SIG-M5 treated with dmso at 0.1 percent for 504 hours (cell line): ENCODE measurements around the gene ARHGEF16.

ENCODE experiments used
- DNase-seq: peaks from one replicate; lab custom pipeline; 2025; ENCODE audit not compliant: unreplicated experiment; lab: John Stamatoyannopoulos, UW

ARHGEF16 gene

DNA sequence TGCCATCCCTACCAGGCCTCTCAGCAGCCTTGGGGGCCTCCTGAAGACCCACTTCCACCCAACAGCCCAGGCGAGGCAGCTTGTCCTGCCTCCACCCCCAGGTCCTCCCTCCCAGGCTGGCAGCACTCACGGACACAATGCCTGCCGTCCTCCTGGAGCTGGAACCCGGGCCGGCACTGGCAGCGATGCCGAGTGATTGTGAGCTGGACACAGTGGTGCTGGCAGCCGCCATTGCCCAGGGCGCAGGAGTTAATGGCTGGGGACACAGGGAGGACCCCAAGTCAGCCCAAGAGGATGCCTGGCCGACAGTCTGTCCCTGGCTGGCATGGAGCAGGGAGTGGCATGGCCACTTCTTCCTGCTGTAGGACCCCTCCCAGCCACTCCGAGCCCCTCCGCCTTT, 60.8 kb downstream of the ARHGEF16 start:
- no peak for DNase-seq

DNA sequence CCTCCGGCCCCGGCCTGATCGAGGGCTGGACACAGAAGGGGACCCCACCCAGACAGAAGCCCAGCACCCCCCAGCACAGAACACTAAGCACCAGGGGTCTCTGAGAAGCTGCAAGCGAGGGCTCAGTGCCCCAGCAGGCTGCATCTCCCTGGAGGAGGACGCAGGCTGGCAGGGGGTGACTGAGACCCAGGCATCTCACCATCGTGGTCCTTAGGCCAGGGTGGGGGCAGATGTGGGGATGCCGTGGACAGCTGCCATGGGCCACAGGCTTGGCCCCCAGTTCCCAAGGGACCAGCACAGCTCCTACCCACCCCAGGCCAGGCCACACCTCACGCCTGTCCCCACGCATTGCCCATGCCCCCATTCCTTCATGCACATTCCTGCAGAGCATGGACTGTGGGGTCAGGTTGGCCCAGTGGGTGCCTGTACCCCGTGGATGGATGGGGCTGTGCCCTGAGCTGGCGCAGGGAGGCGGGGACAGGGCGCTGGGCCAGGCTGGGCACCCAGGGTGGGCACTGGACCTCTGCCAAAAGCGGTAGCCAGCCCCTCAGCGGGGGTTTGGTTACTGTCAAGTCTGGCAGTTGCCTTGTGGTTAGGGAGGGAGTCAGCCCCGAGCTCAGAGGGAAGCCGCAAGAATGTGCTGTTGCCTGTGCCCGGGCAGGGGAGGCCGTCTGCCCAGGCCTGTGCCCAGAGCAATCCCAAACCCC, 61.5 kb downstream of the ARHGEF16 start:
- DNase-seq: no peak

DNA sequence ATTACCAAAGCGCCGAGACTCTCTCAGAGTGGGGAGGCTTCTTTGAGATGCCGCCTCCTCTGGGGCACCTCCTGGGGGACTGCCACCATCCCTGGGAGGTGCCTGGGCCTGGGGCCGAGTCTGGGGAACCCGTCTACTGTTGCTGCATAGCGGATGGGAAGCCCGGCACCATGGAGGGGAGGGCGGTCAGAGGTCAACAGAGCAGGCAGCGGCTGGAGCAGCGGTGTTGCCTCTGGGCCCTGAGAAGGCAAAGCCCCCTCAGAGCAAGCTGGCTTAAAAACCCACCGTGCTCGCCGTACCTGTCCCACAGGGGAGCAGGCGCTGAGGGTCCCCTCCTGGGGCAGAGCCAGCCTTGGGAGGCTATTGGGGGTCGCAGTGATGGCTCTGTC, 62.0 kb downstream of the ARHGEF16 start:
- no peak for DNase-seq

- DNase-seq: no peak
Observed at GRCh38 chr1:3516911-3517675, 62.6 kb downstream of the ARHGEF16 start.

GRCh38 chr1:3518256-3518655, 63.8 kb downstream of the ARHGEF16 start:
- DNase-seq: no peak

DNA sequence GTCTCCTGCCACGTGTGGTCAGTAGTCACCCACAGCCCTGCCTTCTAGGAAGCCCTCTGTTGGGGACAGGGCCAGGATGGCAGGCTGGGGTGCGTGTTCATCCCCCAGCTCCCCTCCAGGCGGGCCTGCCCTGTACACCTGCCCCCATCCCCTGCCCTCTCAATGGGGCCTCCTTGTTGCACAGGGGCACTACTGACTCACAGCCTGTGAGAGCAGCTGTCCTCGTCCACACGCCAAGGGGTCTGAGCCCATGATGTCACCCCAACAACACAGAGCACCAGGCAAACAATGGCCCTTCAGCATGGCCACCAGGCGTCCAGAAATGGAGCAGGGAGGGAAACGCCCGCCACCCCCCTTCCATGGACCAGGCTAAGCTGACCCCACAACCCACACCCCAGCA, 64.3 kb downstream of the ARHGEF16 start:
- no peak for DNase-seq

- DNase-seq: no peak
Observed at GRCh38 chr1:3519301-3519885, 64.9 kb downstream of the ARHGEF16 start.

- DNase-seq: no peak
Observed at GRCh38 chr1:3520419-3521378, 66.2 kb downstream of the ARHGEF16 start.

DNA sequence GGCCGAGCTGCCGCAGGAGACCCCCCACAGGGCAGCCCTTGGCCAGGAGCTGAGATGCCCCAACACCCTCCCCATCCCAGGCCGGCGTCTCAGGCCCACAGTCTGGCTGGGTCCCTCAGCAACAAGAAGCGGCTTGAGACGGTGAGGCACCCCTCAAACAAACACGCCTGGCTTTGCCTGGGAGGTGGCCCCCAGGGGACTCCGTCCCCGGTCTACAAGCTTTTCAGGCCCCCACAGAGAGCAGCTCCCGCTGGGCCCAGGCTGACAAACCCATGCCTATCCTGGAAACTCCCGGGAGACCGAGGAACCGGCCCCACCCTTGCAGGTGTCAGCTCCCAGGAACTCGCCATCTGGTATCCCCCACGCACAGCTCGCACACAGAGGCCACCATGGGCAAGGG, 67.0 kb downstream of the ARHGEF16 start:
- no peak for DNase-seq

DNA sequence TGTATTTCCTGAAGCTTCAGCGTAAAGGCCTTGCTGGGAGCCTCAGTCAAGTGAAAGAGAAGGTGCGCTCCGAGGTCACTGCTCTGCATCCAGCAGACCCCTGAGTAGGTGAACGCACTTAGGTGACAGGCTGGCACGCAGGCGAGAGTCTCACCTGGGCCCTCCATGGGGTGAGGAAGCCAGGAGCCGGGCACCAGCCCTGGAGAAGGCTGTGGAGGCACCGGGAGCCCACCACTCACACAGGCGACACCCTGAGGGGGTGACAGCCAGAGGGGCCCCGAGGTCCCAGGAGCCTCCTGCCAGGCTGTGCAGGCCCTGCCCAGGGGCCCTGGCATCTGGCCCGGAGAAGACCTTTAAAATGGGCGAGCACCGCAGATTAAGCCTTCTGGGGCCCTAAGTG, 67.6 kb downstream of the ARHGEF16 start:
- no peak for DNase-seq

DNA sequence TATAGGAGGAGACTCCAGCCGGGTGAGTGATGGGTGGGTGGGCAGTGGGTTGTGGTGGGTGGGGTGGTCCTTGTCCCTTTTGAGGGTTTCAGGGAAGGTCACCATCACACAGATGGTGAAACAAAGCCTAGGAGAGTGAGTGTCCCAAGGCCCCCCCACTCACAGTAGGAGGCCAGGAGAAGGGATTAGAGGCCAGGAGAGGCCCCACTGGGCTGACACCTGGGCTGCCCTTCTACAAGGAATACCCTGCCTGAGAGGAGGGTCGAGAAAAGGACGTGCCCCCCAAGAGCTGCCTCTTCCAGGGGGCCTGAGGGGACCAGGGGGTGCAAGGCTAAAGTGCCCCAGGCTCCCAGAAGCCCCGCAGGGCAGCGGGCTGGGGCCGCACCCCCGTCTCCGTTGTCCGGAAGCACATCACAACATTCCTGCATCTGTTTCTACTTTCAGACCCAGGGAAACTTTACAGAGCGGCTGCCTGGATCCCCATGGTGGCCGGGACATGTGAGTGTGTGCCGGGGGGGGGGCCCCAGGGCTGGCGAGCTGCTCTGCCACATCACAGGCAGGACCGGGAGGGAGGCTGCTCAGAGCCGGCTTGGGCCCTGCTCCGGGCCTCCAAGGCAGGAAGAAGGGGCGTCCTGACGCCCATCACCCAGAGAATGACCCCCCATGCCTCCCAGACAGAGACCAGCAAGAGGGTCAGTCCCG, 68.2 kb downstream of the ARHGEF16 start:
- DNase-seq: no peak

DNA sequence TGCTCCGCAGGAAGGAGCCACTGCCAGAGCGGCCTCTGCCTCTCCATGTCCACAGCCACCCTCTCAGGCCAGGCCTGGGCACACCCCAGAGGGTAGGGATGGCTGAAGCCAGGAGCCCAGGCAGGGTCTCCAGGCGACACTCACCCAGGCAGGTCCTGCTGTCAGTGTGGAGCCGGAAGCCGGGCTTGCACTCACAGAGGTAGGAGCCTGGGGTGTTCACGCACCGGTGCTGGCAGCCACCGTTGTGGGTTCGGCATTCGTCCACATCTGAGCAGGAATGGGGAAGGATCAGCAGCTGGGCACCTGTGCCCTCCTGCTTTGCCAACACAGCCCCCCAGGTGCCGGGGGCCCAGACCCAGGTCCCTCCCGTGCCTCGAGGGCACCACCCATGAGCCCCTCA, 69.5 kb downstream of the ARHGEF16 start:
- DNase-seq: no peak

GRCh38 chr1:3524556-3525203, 70.2 kb downstream of the ARHGEF16 start:
- no peak for DNase-seq

- no peak for DNase-seq
Observed at GRCh38 chr1:3525551-3526482, 71.4 kb downstream of the ARHGEF16 start.

DNA sequence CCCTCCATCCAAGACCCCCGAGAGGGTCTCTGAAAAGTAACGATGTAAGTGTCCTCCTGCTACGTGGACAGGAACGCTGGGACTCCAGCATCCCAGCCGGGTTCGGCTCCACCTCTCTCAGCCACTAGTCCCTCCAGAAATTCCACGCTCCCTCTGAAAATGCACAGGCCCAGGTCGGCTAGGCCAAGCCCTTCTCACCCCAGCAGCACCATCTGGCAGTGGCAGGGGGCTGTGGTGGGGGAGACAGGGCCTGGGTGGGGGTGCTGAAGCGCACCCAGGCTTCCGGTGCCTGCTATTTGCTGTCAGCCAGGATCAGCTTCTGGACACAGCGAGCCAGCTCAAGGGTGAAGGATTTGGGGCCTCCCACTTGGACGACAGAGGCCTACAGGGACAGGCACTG, 73.3 kb downstream of the ARHGEF16 start:
- no peak for DNase-seq

- DNase-seq: no peak
Observed at GRCh38 chr1:3529099-3529729, 74.7 kb downstream of the ARHGEF16 start.

GRCh38 chr1:3530086-3530925, 75.8 kb downstream of the ARHGEF16 start:
- no peak for DNase-seq
